Mesenchymal stem cell (in vitro differentiated cells and primary cell): ENCODE measurements around the gene PDGFA.

Experiments used
- DNase-seq: peaks from one replicate; pipeline ENCODE4 v3.0.0-alpha.2; 2013
- H2AFZ ChIP-seq: one replicate; pipeline ENCODE4 v1.6.1; 2013; ENCODE audit warnings: low read depth, mild to moderate bottlenecking, control low read depth, inconsistent platforms, low read length, moderate library complexity
- H2AK5ac ChIP-seq: 2 replicates; pipeline ENCODE4 v1.6.1; 2013; ENCODE audit warnings: low read length, moderate library complexity, mild to moderate bottlenecking, inconsistent platforms; ENCODE audit not compliant: severe bottlenecking
- H2BK120ac ChIP-seq: one replicate; pipeline ENCODE4 v1.6.1; 2013; ENCODE audit warnings: low read depth, mild to moderate bottlenecking, inconsistent platforms, low read length, moderate library complexity
- H2BK12ac ChIP-seq, 2 experiments: one replicate each; pipeline ENCODE4 v1.6.1; 2013; ENCODE audit warnings: inconsistent platforms in 2 of 2, low read length in 2 of 2, mild to moderate bottlenecking in 2 of 2, moderate library complexity in 2 of 2, control low read depth in 1 of 2
- H2BK15ac ChIP-seq: one replicate; pipeline ENCODE4 v1.6.1; 2013; ENCODE audit warnings: mild to moderate bottlenecking, low read depth, inconsistent platforms; ENCODE audit not compliant: poor library complexity, severe bottlenecking
- H2BK5ac ChIP-seq: 2 replicates; pipeline ENCODE4 v1.6.1; 2013; ENCODE audit warnings: low read depth, mild to moderate bottlenecking, low read length, control low read depth, inconsistent platforms; ENCODE audit not compliant: poor library complexity, severe bottlenecking
- H3K14ac ChIP-seq, 2 experiments: one replicate each; pipeline ENCODE4 v1.6.1; 2013; ENCODE audit warnings: inconsistent platforms in 2 of 2, low read length in 2 of 2, control low read depth in 1 of 2, mild to moderate bottlenecking in 1 of 2, moderate library complexity in 1 of 2
- H3K18ac ChIP-seq, 2 experiments: one replicate each; pipeline ENCODE4 v1.6.1; 2013; ENCODE audit warnings: inconsistent platforms in 2 of 2, low read length in 2 of 2, control low read depth in 1 of 2, low read depth in 1 of 2, mild to moderate bottlenecking in 1 of 2
- H3K23ac ChIP-seq, 2 experiments: one replicate each; pipeline ENCODE4 v1.6.1; 2013; ENCODE audit warnings: inconsistent platforms in 2 of 2, low read length in 2 of 2, mild to moderate bottlenecking in 2 of 2, moderate library complexity in 2 of 2, control low read depth in 1 of 2
- H3K27ac ChIP-seq: 2 replicates; pipeline ENCODE4 v1.5.1; 2013; ENCODE audit warnings: mild to moderate bottlenecking, moderate library complexity, low read length, control low read depth, inconsistent platforms; ENCODE audit not compliant: poor library complexity, severe bottlenecking
- H3K27me3 ChIP-seq, 2 experiments: 2 replicates each; pipeline versions ENCODE4 v1.6.1 to v1.7.0; 2013; ENCODE audit warnings: low read length in 2 of 2, mild to moderate bottlenecking in 2 of 2, moderate library complexity in 2 of 2, control low read depth in 1 of 2, inconsistent platforms in 1 of 2; ENCODE audit not compliant: control insufficient read depth in 1 of 2, insufficient read depth in 1 of 2
- H3K36me3 ChIP-seq, 2 experiments: 2 replicates each; pipeline versions ENCODE4 v1.6.1 to v1.7.0; 2013; ENCODE audit warnings: low read length in 2 of 2, control low read depth in 1 of 2, inconsistent platforms in 1 of 2, low read depth in 1 of 2, mild to moderate bottlenecking in 1 of 2; ENCODE audit not compliant: insufficient read depth in 2 of 2, control insufficient read depth in 1 of 2
- H3K4ac ChIP-seq, 2 experiments: one replicate each; pipeline ENCODE4 v1.6.1; 2013; ENCODE audit warnings: inconsistent platforms in 2 of 2, low read length in 2 of 2, mild to moderate bottlenecking in 2 of 2, moderate library complexity in 2 of 2, control low read depth in 1 of 2, low read depth in 1 of 2
- H3K4me1 ChIP-seq: 2 replicates; pipeline ENCODE4 v1.6.1; 2013; ENCODE audit warnings: low read depth, low read length, control low read depth; ENCODE audit not compliant: control insufficient read depth, insufficient read depth
- H3K4me2 ChIP-seq: 2 replicates; pipeline ENCODE4 v1.6.1; 2013; ENCODE audit warnings: low read length, mild to moderate bottlenecking, inconsistent platforms; ENCODE audit not compliant: poor library complexity, severe bottlenecking
- H3K4me3 ChIP-seq, 2 experiments: 2 replicates each; pipeline versions ENCODE4 v1.5.1 to v1.7.0; 2013; ENCODE audit warnings: low read length in 2 of 2, mild to moderate bottlenecking in 2 of 2, control low read depth in 1 of 2, low read depth in 1 of 2; ENCODE audit not compliant: insufficient read depth in 1 of 2
- H3K79me1 ChIP-seq: replicated peaks from 2 replicates; pipeline ENCODE4 v1.6.1; 2013; ENCODE audit warnings: mild to moderate bottlenecking, control low read depth, low read length, inconsistent platforms; ENCODE audit not compliant: poor library complexity, severe bottlenecking
- H3K9ac ChIP-seq: 2 replicates; pipeline ENCODE4 v1.7.0; 2013; ENCODE audit warnings: mild to moderate bottlenecking, low read length, moderate library complexity
- H3K9me3 ChIP-seq: 2 replicates; pipeline ENCODE4 v1.7.0; 2013; ENCODE audit warnings: mild to moderate bottlenecking, low read length; ENCODE audit not compliant: control insufficient read depth
- H4K8ac ChIP-seq: one replicate; pipeline ENCODE4 v1.6.1; 2013; ENCODE audit warnings: inconsistent platforms, mild to moderate bottlenecking, low read length, moderate library complexity
- H4K91ac ChIP-seq: one replicate; pipeline ENCODE4 v1.6.1; 2013; ENCODE audit warnings: mild to moderate bottlenecking, low read length, inconsistent platforms
- WGBS: methylation state at CpG from one replicate; pipeline ENCODE4 v1.1.7; 2013; ENCODE audit warnings: mixed read lengths; 5-methylcytosine and 5-hydroxymethylcytosine counted together

Gene PDGFA

DNA sequence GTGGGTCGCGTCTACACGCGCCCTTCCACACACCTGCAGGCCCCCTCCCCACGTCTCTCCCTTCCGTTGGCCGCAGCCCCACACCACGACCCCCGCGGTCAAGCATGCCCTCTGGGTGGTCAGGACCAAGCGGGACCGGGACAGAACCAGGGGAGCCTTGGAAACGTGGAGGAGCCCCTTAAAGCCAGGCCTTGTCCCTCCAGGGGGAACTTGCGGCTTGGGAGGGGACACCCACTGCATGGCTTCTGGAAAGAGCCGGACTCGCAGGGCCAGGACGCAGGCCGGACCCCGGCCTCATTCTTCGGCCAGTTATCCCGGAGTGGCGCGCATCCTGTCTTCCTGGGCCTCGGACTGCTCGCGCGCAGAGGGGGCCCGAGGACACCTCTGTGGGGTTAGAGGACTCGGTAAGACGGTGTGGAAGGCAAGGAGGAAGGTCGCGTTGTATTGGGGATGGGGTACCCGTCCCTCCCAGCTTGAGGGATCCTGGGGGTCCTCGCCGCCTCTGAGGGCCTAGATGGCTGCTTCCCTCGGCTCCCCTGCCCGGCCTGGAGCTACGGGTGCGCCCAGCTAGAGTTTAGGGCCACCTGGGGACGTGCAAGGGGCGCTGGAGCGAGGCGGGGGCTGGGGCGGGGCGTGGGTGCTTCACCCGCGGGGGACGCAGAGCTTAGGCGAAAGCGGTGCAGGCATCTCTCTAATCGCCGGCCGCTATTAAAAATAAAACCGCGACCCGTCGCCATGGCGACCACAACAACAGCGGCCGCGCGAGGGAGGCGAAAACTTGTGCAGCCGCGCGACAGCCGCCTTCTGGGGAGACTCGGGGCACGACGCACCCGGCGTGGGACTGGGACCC lies 1.8 kb upstream of the PDGFA start:
- H2BK15ac ChIP-seq = no peak overlapping the region
- H3K14ac ChIP-seq = no peak overlapping the region
- WGBS = under 1% methylated on average over 66 of the region's 72 CpGs
- H3K36me3 ChIP-seq = no peaks in the 10 kb centered on the region
- H2BK5ac ChIP-seq = no peak overlapping the region
- H3K4me2 ChIP-seq = peak overlapping the region; percentile 92
- H3K4me3 ChIP-seq = peak overlapping the region in 1 of 2 experiments; percentile 62
- no peak overlapping the region for H3K4ac ChIP-seq
- H3K27ac ChIP-seq = no peak overlapping the region
- peak overlapping the region; percentile 55 for H4K8ac ChIP-seq
- H3K79me1 ChIP-seq = peaks cover 4% of the 10 kb centered on the region
- no peak overlapping the region for H2AFZ ChIP-seq
- H4K91ac ChIP-seq = no peak overlapping the region
- peaks cover 42% of the 10 kb centered on the region for H3K4me1 ChIP-seq
- H2BK12ac ChIP-seq = no peak overlapping the region
- no peaks in the 10 kb centered on the region for H3K9me3 ChIP-seq
- H2BK120ac ChIP-seq = no peak overlapping the region
- peak; percentile 81 for DNase-seq
- no peak overlapping the region for H3K23ac ChIP-seq
- H2AK5ac ChIP-seq = no peak overlapping the region
- no peak overlapping the region for H3K18ac ChIP-seq
- H3K9ac ChIP-seq = peak overlapping the region; percentile 65
- peaks cover 26 to 59% of the 10 kb centered on the region in 2 experiments for H3K27me3 ChIP-seq

- Histone ChIP-seq H3K4me1 (peaks cover 44% of the 10 kb centered on the region), H2BK120ac (no peak overlapping the region), H2BK15ac (peak overlapping the region; percentile 23), H3K4me3 (peak overlapping the region in 1 of 2 experiments; percentile 70), H3K9me3 (no peaks in the 10 kb centered on the region), H3K23ac (no peak overlapping the region), H3K9ac (no peak overlapping the region), H3K18ac (no peak overlapping the region), H3K36me3 (no peaks in the 10 kb centered on the region), H3K4ac (no peak overlapping the region), H4K8ac (no peak overlapping the region), H3K14ac (no peak overlapping the region), H2AK5ac (no peak overlapping the region), H3K4me2 (peak overlapping the region; percentile 66), H2BK12ac (no peak overlapping the region), H3K79me1 (peaks cover 6% of the 10 kb centered on the region), H2AFZ (no peak overlapping the region), H3K27ac (no peak overlapping the region), H2BK5ac (no peak overlapping the region), H4K91ac (peak overlapping the region; percentile 59), H3K27me3 (peaks cover 26 to 52% of the 10 kb centered on the region in 2 experiments)
- 2% methylated on average over 58 of the region's 63 CpGs for WGBS
- DNase-seq = peak; percentile 54
Measured at GRCh38 chr7:520503-521161, 986 bp upstream of the PDGFA start.

GRCh38 chr7:518630-519483 lies 789 bp downstream of the PDGFA start:
- H3K9ac ChIP-seq = peak overlapping the region; percentile 41
- peak overlapping the region in 1 of 2 experiments; percentile 32 for H3K4ac ChIP-seq
- H2BK5ac ChIP-seq = peak overlapping the region; percentile 67
- H3K18ac ChIP-seq = peak overlapping the region; percentile 67 to 87
- H4K8ac ChIP-seq = peak overlapping the region; percentile 37
- WGBS = under 1% methylated on average over 66 of the region's 93 CpGs
- peak; percentile 83 for DNase-seq
- peak overlapping the region in 1 of 2 experiments; percentile 59 for H2BK12ac ChIP-seq
- H3K27me3 ChIP-seq = peaks cover 23 to 34% of the 10 kb centered on the region in 2 experiments
- no peak overlapping the region for H2AK5ac ChIP-seq
- H3K23ac ChIP-seq = peak overlapping the region in 1 of 2 experiments; percentile 61
- H4K91ac ChIP-seq = peak overlapping the region; percentile 48
- peak overlapping the region; percentile 94 for H3K4me2 ChIP-seq
- H3K9me3 ChIP-seq = no peaks in the 10 kb centered on the region
- H3K79me1 ChIP-seq = peaks cover 13% of the 10 kb centered on the region
- peak overlapping the region; percentile 59 for H2BK120ac ChIP-seq
- peaks cover 56% of the 10 kb centered on the region for H3K4me1 ChIP-seq
- H3K14ac ChIP-seq = peak overlapping the region in 1 of 2 experiments; percentile 82
- peaks cover 0 to 6% of the 10 kb centered on the region in 2 experiments for H3K36me3 ChIP-seq
- peak overlapping the region; percentile 76 for H2AFZ ChIP-seq
- no peak overlapping the region for H2BK15ac ChIP-seq
- H3K27ac ChIP-seq = no peak overlapping the region
- peak overlapping the region; percentile 70 to 72 for H3K4me3 ChIP-seq
